ENCODE data around the gene ZNF331. TPM values are rescaled to one million over a fixed set of nuclear protein-coding genes. Genes with fewer than 3 reads are reported as not detected.

The ZNF331 gene
- polyA plus RNA-seq, 1 donor (not counting 4 experiments of a cell fraction or from before 2014, with no cell fraction given): 5.1 TPM

DNA sequence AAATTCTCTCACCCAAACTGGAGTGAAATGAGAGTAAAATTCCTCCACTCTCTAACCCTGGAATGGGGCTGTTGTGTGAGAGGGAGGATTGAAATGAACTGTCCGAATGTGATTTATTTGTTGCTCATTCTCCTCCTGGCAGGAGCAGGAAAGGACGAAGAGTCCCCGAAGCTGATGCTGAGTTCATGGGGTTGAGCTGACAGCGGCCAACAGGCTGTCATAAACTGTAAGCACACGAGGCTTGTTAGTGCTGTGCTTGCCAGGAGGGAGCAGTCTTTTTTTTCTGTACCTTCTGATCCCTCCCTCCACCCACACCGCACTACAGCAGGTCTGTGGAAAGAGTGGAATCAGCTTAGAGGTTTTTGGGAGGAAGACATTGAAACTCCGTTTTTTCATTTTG, 33.1 kb upstream of the ZNF331 start:
- Histone ChIP-seq H3K79me2 (ENCODE audit: control insufficient read depth, insufficient read depth, low read length) (no peaks in the 10 kb centered on the region), H3K4me3 (ENCODE audit: control insufficient read depth in 2 of 3, extremely low read depth in 1 of 3, insufficient read depth in 2 of 3, low read depth in 1 of 3, low read length in 3 of 3) (no peak overlapping the region), H3K9me3 (ENCODE audit: control insufficient read depth, low read depth, low read length) (peaks cover 2% of the 10 kb centered on the region), H3K9ac (ENCODE audit: control insufficient read depth, extremely low read depth, insufficient read depth, low read length) (no peak overlapping the region), H3K36me3 (ENCODE audit: control insufficient read depth in 2 of 2, extremely low read depth in 1 of 2, insufficient read depth in 2 of 2, low read length in 2 of 2) (no peaks in the 10 kb centered on the region), H4K20me1 (ENCODE audit: control insufficient read depth, extremely low read depth, insufficient read depth, low read length) (no peaks in the 10 kb centered on the region), H2AFZ (ENCODE audit: control insufficient read depth, low read length) (no peak overlapping the region), H3K27ac (ENCODE audit: control insufficient read depth, insufficient read depth, low read length) (no peak overlapping the region), H3K27me3 (ENCODE audit: control insufficient read depth, extremely low read depth, insufficient read depth, low read length) (no peaks in the 10 kb centered on the region), H3K4me2 (ENCODE audit: control insufficient read depth, extremely low read depth, insufficient read depth, low read depth, low read length) (no peak overlapping the region), H3K9me1 (ENCODE audit: control insufficient read depth, extremely low read depth, insufficient read depth, low read length) (no peaks in the 10 kb centered on the region), H3K4me1 (ENCODE audit: control insufficient read depth, extremely low read depth, insufficient read depth, low read length) (no peaks in the 10 kb centered on the region)
- TF ChIP-seq EZH2 (IDR thresholded peaks at IDR 0.05; ENCODE audit: low read length): no peak
- TF ChIP-seq, protein P1, sequence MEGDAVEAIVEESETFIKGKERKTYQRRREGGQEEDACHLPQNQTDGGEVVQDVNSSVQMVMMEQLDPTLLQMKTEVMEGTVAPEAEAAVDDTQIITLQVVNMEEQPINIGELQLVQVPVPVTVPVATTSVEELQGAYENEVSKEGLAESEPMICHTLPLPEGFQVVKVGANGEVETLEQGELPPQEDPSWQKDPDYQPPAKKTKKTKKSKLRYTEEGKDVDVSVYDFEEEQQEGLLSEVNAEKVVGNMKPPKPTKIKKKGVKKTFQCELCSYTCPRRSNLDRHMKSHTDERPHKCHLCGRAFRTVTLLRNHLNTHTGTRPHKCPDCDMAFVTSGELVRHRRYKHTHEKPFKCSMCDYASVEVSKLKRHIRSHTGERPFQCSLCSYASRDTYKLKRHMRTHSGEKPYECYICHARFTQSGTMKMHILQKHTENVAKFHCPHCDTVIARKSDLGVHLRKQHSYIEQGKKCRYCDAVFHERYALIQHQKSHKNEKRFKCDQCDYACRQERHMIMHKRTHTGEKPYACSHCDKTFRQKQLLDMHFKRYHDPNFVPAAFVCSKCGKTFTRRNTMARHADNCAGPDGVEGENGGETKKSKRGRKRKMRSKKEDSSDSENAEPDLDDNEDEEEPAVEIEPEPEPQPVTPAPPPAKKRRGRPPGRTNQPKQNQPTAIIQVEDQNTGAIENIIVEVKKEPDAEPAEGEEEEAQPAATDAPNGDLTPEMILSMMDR (optimal IDR thresholded peaks at IDR 0.05 in 1 of 3, IDR thresholded peaks at IDR 0.05 in 1 of 3, conservative IDR thresholded peaks at IDR 0.05 in 1 of 3; ENCODE audit: extremely low read depth in 1 of 3, insufficient read depth in 2 of 3, low read length in 3 of 3): no peak
- dilution Hi-C loops (cut with MboI; ENCODE audit: extremely low pct_ligation_motif_present, low sequenced_read_pairs): no loop called here
- no peak for FAIRE-seq
- no peak for DNase-seq (ENCODE audit: low read depth, low spot score)

DNA sequence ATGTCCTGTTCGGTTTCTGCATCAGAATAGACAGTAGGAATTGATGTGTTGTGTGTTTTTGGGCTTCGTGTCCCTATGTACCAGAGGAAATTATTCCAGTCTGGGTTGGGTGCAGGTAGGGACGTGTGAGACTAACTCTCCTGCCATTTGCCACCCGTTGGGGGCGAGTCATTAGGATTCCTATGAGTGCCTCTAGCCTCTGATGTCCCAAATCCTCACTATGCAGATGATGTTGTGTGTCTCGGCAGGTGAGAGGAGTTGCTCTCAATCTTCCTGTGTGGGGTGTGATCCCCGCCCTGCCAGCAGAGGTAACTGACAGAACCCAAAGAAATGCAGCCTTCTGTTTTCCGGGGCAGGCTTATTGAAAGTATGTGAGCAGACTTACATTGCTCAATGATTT, 31.2 kb upstream of the ZNF331 start:
- H3K79me2 ChIP-seq (ENCODE audit: control insufficient read depth, insufficient read depth, low read length): no peaks in the 10 kb centered on the region
- dilution Hi-C loops (cut with MboI; ENCODE audit: extremely low pct_ligation_motif_present, low sequenced_read_pairs): no loop called here
- H3K4me3 ChIP-seq (ENCODE audit: control insufficient read depth in 2 of 3, extremely low read depth in 1 of 3, insufficient read depth in 2 of 3, low read depth in 1 of 3, low read length in 3 of 3): no peak overlapping the region
- DNase-seq (ENCODE audit: low read depth, low spot score) (no peak), FAIRE-seq (no peak)
- TF ChIP-seq, protein P1 (optimal IDR thresholded peaks at IDR 0.05 in 1 of 3, IDR thresholded peaks at IDR 0.05 in 1 of 3, conservative IDR thresholded peaks at IDR 0.05 in 1 of 3; ENCODE audit: extremely low read depth in 1 of 3, insufficient read depth in 2 of 3, low read length in 3 of 3): no peak
- H3K4me1 ChIP-seq (ENCODE audit: control insufficient read depth, extremely low read depth, insufficient read depth, low read length): no peaks in the 10 kb centered on the region
- H3K9me3 ChIP-seq (ENCODE audit: control insufficient read depth, low read depth, low read length): peaks cover 2% of the 10 kb centered on the region
- H3K4me2 ChIP-seq (ENCODE audit: control insufficient read depth, extremely low read depth, insufficient read depth, low read depth, low read length): no peak overlapping the region
- H3K9me1 ChIP-seq (ENCODE audit: control insufficient read depth, extremely low read depth, insufficient read depth, low read length): no peaks in the 10 kb centered on the region
- H3K27me3 ChIP-seq (ENCODE audit: control insufficient read depth, extremely low read depth, insufficient read depth, low read length): no peaks in the 10 kb centered on the region
- no peaks in the 10 kb centered on the region for H3K36me3 ChIP-seq (ENCODE audit: control insufficient read depth in 2 of 2, extremely low read depth in 1 of 2, insufficient read depth in 2 of 2, low read length in 2 of 2)
- H3K9ac ChIP-seq (ENCODE audit: control insufficient read depth, extremely low read depth, insufficient read depth, low read length): no peak overlapping the region
- H3K27ac ChIP-seq (ENCODE audit: control insufficient read depth, insufficient read depth, low read length): no peak overlapping the region
- H2AFZ ChIP-seq (ENCODE audit: control insufficient read depth, low read length): no peak overlapping the region
- H4K20me1 ChIP-seq (ENCODE audit: control insufficient read depth, extremely low read depth, insufficient read depth, low read length): no peaks in the 10 kb centered on the region

Data from keratinocyte (primary cell).